Measurements from ENCODE around the gene TPGS2. TPM values are rescaled to one million over a fixed set of nuclear protein-coding genes. Genes with fewer than 3 reads are reported as not detected.

Gene TPGS2
- total RNA-seq, 4 donors from 2014 or later = 59.5 to 84.2 (median 75.9) TPM

GRCh38 chr18:36843784-36844183 is 15.0 kb upstream of the TPGS2 start:
- 90 to 95% methylated on average over 2 of the region's 2 CpGs for WGBS, 2 donors
- DNase-seq (ENCODE audit: low spot score in 2 of 2) = no peak
- intact Hi-C loops (cut with DNase I; ENCODE audit: low total_unique reads) = no loop called here
- no peak overlapping the region for H3K4me3 ChIP-seq (ENCODE audit: low read depth, poor library complexity, severe bottlenecking)
- TF ChIP-seq CTCF (IDR thresholded peaks at IDR 0.05) (no peak), POLR2A (IDR thresholded peaks at IDR 0.05) (no peak)

GRCh38 chr18:36843199-36843598 is 14.4 kb upstream of the TPGS2 start:
- no peak overlapping the region for H3K4me3 ChIP-seq (ENCODE audit: low read depth, poor library complexity, severe bottlenecking)
- intact Hi-C loops (cut with DNase I; ENCODE audit: low total_unique reads) = no loop called here
- TF ChIP-seq POLR2A (IDR thresholded peaks at IDR 0.05) (no peak), CTCF (IDR thresholded peaks at IDR 0.05) (no peak)
- WGBS, 2 donors = 93 to 94% methylated on average over 5 of the region's 5 CpGs
- DNase-seq (ENCODE audit: low spot score in 2 of 2) = no peak

GRCh38 chr18:36839835-36840234 is 11.0 kb upstream of the TPGS2 start:
- 94 to 99% methylated on average over 4 of the region's 4 CpGs for WGBS, 2 donors
- intact Hi-C loops (cut with DNase I; ENCODE audit: low total_unique reads) = no loop called here
- H3K4me3 ChIP-seq (ENCODE audit: low read depth, poor library complexity, severe bottlenecking) = no peak overlapping the region

GRCh38 chr18:36835927-36836326 is 7.1 kb upstream of the TPGS2 start:
- DNase-seq (ENCODE audit: low spot score in 2 of 2) = no peak
- WGBS, 2 donors = 93 to 94% methylated on average over 1 of the region's 1 CpG
- no peak overlapping the region for H3K4me3 ChIP-seq (ENCODE audit: low read depth, poor library complexity, severe bottlenecking)
- TF ChIP-seq CTCF (IDR thresholded peaks at IDR 0.05) (no peak), POLR2A (IDR thresholded peaks at IDR 0.05) (no peak)
- intact Hi-C loops (cut with DNase I; ENCODE audit: low total_unique reads) = no loop called here

More at GRCh38 chr18:36839835-36840234, 11.0 kb upstream of the TPGS2 start:
- DNase-seq (ENCODE audit: low spot score in 2 of 2) = no peak
- no peak for TF ChIP-seq CTCF (IDR thresholded peaks at IDR 0.05)
- no peak for TF ChIP-seq POLR2A (IDR thresholded peaks at IDR 0.05)

GRCh38 chr18:36833120-36833519 is 4.3 kb upstream of the TPGS2 start:
- intact Hi-C loops (cut with DNase I; ENCODE audit: low total_unique reads) = no loop called here
- DNase-seq (ENCODE audit: low spot score in 2 of 2) = no peak
- TF ChIP-seq POLR2A (IDR thresholded peaks at IDR 0.05) (no peak), CTCF (IDR thresholded peaks at IDR 0.05) (no peak)
- 90 to 93% methylated on average over 2 of the region's 2 CpGs for WGBS, 2 donors
- H3K4me3 ChIP-seq (ENCODE audit: low read depth, poor library complexity, severe bottlenecking) = no peak overlapping the region

GRCh38 chr18:36831139-36831538 is 2.3 kb upstream of the TPGS2 start:
- no peak overlapping the region for H3K4me3 ChIP-seq (ENCODE audit: low read depth, poor library complexity, severe bottlenecking)
- no peak for TF ChIP-seq CTCF (IDR thresholded peaks at IDR 0.05)
- DNase-seq (ENCODE audit: low spot score in 2 of 2) = no peak
- 19 to 23% methylated on average over 1 of the region's 1 CpG for WGBS, 2 donors
- intact Hi-C loops (cut with DNase I; ENCODE audit: low total_unique reads) = no loop called here
